Liver (tissue), 9 donors: Measurements from ENCODE around the gene ARIH2. TPM values are rescaled to one million over a fixed set of nuclear protein-coding genes. Genes with fewer than 3 reads are reported as not detected.

Experiments
- DNase-seq: peaks from one replicate; pipeline ENCODE4 v3.0.0-alpha.2; 2017; ENCODE audit warnings: low spot score
- H3K27ac ChIP-seq, 2 donors: one replicate each; pipeline ENCODE4 v1.7.0; 2013; ENCODE audit warnings: inconsistent platforms in 2 of 2, low read length in 2 of 2, control low read depth in 1 of 2, low read depth in 1 of 2, mild to moderate bottlenecking in 1 of 2
- H3K27me3 ChIP-seq, 4 donors: one replicate each; pipeline versions ENCODE4 v1.6.1 to v1.7.0; 2013; ENCODE audit warnings: low read length in 3 of 4, inconsistent platforms in 1 of 4, mild to moderate bottlenecking in 1 of 4, moderate library complexity in 1 of 4; ENCODE audit not compliant: control insufficient read depth in 4 of 4, insufficient read depth in 4 of 4
- H3K36me3 ChIP-seq, 4 donors: one replicate each; pipeline versions ENCODE4 v1.6.1 to v1.7.0; 2013; ENCODE audit warnings: low read length in 3 of 4, mild to moderate bottlenecking in 3 of 4, low read depth in 1 of 4, moderate library complexity in 1 of 4; ENCODE audit not compliant: control insufficient read depth in 4 of 4, insufficient read depth in 3 of 4
- H3K4me1 ChIP-seq, 4 donors: one replicate each; pipeline versions ENCODE4 v1.6.1 to v1.7.0; 2013; ENCODE audit warnings: low read length in 3 of 4, mild to moderate bottlenecking in 3 of 4, moderate library complexity in 1 of 4; ENCODE audit not compliant: control insufficient read depth in 4 of 4, insufficient read depth in 4 of 4
- H3K4me3 ChIP-seq, 3 donors: one replicate each; pipeline versions ENCODE4 v1.6.1 to v1.7.0; 2013; ENCODE audit warnings: low read length in 3 of 3, control low read depth in 1 of 3, low read depth in 1 of 3, mild to moderate bottlenecking in 1 of 3
- H3K9ac ChIP-seq, 2 donors: one replicate each; pipeline ENCODE4 v1.7.0; 2013; ENCODE audit warnings: low read length in 2 of 2, mild to moderate bottlenecking in 2 of 2, moderate library complexity in 2 of 2, control low read depth in 1 of 2, low read depth in 1 of 2
- H3K9me3 ChIP-seq, 4 donors: one replicate each; pipeline versions ENCODE4 v1.6.1 to v1.7.0; 2013; ENCODE audit warnings: low read length in 3 of 4; ENCODE audit not compliant: control insufficient read depth in 4 of 4
- EGR1 ChIP-seq, 2 donors: IDR thresholded peaks; 2 replicates each; pipeline ENCODE4 v1.6.1; 2016 to 2018; ENCODE audit warnings: antibody characterized with exemption in 2 of 2, low read depth in 2 of 2
- FOXA1 ChIP-seq: IDR thresholded peaks from 2 replicates; pipeline ENCODE4 v1.6.1; 2016; ENCODE audit warnings: antibody characterized with exemption
- FOXA2 ChIP-seq: IDR thresholded peaks from 2 replicates; pipeline ENCODE4 v1.6.1; 2016; ENCODE audit warnings: antibody characterized with exemption
- GABPA ChIP-seq, 2 donors: IDR thresholded peaks in 1 of 2; conservative IDR thresholded peaks in 1 of 2; 2 replicates each; pipeline ENCODE4 v1.6.1; 2016; ENCODE audit warnings: antibody characterized with exemption in 2 of 2, mild to moderate bottlenecking in 1 of 2, moderate library complexity in 1 of 2
- HNF4A ChIP-seq, 2 donors: conservative IDR thresholded peaks; 2 replicates each; pipeline ENCODE4 v1.6.1; 2016; ENCODE audit warnings: antibody characterized with exemption in 2 of 2, mild to moderate bottlenecking in 2 of 2
- HNF4G ChIP-seq: IDR thresholded peaks from 2 replicates; pipeline ENCODE4 v1.6.1; 2016; ENCODE audit warnings: antibody characterized with exemption
- JUND ChIP-seq, 2 donors: IDR thresholded peaks; 2 replicates each; pipeline ENCODE4 v1.6.1; 2016; ENCODE audit warnings: antibody characterized with exemption in 2 of 2
- NR2F2 ChIP-seq: IDR thresholded peaks from 2 replicates; pipeline ENCODE4 v1.6.1; 2016; ENCODE audit warnings: antibody characterized with exemption
- RAD21 ChIP-seq, 2 donors: IDR thresholded peaks; 2 replicates each; pipeline ENCODE4 v1.6.1; 2016; ENCODE audit warnings: antibody characterized with exemption in 2 of 2, mild to moderate bottlenecking in 2 of 2
- SP1 ChIP-seq: IDR thresholded peaks from 2 replicates; pipeline ENCODE4 v1.6.1; 2018; ENCODE audit warnings: antibody characterized with exemption, mild to moderate bottlenecking
- TAF1 ChIP-seq: conservative IDR thresholded peaks from 2 replicates; pipeline ENCODE4 v1.6.1; 2016; ENCODE audit warnings: antibody characterized with exemption, mild to moderate bottlenecking
- YY1 ChIP-seq: IDR thresholded peaks from 2 replicates; pipeline ENCODE4 v1.6.1; 2016; ENCODE audit warnings: antibody characterized with exemption, mild to moderate bottlenecking
- WGBS: extraction: QIAGEN DNeasy Blood & Tissue Kit; methylation state at CpG from one replicate; pipeline ENCODE4 v1.1.7; 2013; 5-methylcytosine and 5-hydroxymethylcytosine counted together
- polyA plus RNA-seq, 2 donors: library from polyadenylated mRNA; stranded (reverse) in 1 of 2; unstranded in 1 of 2; fragments of 200-250 nt in 1 of 2; fragments of >200 nt in 1 of 2; fragmentation: Nextera tagmentation in 1 of 2; extraction: Ambion mirVana in 1 of 2; gene quantifications; one replicate each; pipeline versions ENCODE4 v1.2.1 to v1.2.3, GENCODE V29; 2013 to 2015
- total RNA-seq, 2 donors: library from RNA; depleted of rRNA; stranded (reverse); fragments of >200 nt; gene quantifications; one replicate each; pipeline ENCODE4 v1.2.3, GENCODE V29; 2014
- TF ChIP-seq, protein P1 (sequence below): IDR thresholded peaks from 2 replicates; pipeline ENCODE4 v1.6.1; 2016; ENCODE audit warnings: antibody characterized with exemption
- TF ChIP-seq, protein P2 (sequence below): IDR thresholded peaks from 2 replicates; pipeline ENCODE4 v1.6.1; 2016; ENCODE audit warnings: antibody characterized with exemption
- TF ChIP-seq, protein P3 (sequence below): IDR thresholded peaks from 2 replicates; pipeline ENCODE4 v1.6.1; 2016; ENCODE audit warnings: antibody characterized with exemption
- TF ChIP-seq, protein P4 (sequence below): fragments of 150-350 bp; IDR thresholded peaks from 2 replicates; pipeline ENCODE4 v1.5.1; 2017; ENCODE audit warnings: improper control_type of control experiment, low read depth, low read length; ENCODE audit not compliant: missing input control
- TF ChIP-seq, protein P5 (sequence below): IDR thresholded peaks from 2 replicates; pipeline ENCODE4 v1.6.1; 2016; ENCODE audit warnings: antibody characterized with exemption, mild to moderate bottlenecking
- donor health status: healthy.
- donor health status: healthy.
- donor health status: healthy.
- donor health status: healthy.
- donor health status: healthy.

The ARIH2 gene
- total and polyA plus RNA-seq, 4 donors: 24.8 to 63.5 (median 31.0) TPM

DNA sequence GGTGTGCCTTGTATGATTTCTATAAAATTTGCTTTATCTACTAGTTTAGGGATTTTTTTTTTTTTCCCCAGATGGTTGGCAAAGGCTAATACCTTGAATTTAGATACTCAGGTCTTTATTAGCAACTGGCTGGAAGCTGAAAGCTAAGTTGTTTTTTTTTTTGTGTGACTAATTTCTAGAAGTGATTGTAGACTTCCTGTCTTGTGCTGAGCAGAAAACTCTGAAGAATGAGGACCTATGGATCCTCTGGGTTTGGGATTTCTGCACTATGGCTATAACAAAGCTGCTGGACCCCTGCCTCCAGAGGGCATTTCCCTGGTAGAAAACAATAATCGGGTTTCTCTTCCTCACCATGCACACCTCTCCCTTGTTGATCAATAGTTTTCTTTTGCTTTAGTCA, 10.0 kb downstream of the ARIH2 start:
- no peak for TF ChIP-seq EGR1 (IDR thresholded peaks at IDR 0.05; ENCODE audit: low read depth in 2 of 2)
- TF ChIP-seq TAF1: no peak
- TF ChIP-seq, protein P1, sequence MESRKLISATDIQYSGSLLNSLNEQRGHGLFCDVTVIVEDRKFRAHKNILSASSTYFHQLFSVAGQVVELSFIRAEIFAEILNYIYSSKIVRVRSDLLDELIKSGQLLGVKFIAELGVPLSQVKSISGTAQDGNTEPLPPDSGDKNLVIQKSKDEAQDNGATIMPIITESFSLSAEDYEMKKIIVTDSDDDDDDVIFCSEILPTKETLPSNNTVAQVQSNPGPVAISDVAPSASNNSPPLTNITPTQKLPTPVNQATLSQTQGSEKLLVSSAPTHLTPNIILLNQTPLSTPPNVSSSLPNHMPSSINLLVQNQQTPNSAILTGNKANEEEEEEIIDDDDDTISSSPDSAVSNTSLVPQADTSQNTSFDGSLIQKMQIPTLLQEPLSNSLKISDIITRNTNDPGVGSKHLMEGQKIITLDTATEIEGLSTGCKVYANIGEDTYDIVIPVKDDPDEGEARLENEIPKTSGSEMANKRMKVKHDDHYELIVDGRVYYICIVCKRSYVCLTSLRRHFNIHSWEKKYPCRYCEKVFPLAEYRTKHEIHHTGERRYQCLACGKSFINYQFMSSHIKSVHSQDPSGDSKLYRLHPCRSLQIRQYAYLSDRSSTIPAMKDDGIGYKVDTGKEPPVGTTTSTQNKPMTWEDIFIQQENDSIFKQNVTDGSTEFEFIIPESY: no peak
- TF ChIP-seq, protein P2, sequence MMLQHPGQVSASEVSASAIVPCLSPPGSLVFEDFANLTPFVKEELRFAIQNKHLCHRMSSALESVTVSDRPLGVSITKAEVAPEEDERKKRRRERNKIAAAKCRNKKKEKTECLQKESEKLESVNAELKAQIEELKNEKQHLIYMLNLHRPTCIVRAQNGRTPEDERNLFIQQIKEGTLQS: no peak
- TF ChIP-seq, protein P3, sequence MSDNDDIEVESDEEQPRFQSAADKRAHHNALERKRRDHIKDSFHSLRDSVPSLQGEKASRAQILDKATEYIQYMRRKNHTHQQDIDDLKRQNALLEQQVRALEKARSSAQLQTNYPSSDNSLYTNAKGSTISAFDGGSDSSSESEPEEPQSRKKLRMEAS: no peak
- no peak for TF ChIP-seq NR2F2
- TF ChIP-seq, protein P4, sequence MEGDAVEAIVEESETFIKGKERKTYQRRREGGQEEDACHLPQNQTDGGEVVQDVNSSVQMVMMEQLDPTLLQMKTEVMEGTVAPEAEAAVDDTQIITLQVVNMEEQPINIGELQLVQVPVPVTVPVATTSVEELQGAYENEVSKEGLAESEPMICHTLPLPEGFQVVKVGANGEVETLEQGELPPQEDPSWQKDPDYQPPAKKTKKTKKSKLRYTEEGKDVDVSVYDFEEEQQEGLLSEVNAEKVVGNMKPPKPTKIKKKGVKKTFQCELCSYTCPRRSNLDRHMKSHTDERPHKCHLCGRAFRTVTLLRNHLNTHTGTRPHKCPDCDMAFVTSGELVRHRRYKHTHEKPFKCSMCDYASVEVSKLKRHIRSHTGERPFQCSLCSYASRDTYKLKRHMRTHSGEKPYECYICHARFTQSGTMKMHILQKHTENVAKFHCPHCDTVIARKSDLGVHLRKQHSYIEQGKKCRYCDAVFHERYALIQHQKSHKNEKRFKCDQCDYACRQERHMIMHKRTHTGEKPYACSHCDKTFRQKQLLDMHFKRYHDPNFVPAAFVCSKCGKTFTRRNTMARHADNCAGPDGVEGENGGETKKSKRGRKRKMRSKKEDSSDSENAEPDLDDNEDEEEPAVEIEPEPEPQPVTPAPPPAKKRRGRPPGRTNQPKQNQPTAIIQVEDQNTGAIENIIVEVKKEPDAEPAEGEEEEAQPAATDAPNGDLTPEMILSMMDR: no peak
- TF ChIP-seq GABPA (IDR thresholded peaks at IDR 0.05 in 1 of 2, conservative IDR thresholded peaks at IDR 0.05 in 1 of 2): no peak
- no peak for TF ChIP-seq JUND (IDR thresholded peaks at IDR 0.05)
- TF ChIP-seq HNF4A (conservative IDR thresholded peaks at IDR 0.05): no peak
- TF ChIP-seq FOXA1: no peak
- TF ChIP-seq, protein P5, sequence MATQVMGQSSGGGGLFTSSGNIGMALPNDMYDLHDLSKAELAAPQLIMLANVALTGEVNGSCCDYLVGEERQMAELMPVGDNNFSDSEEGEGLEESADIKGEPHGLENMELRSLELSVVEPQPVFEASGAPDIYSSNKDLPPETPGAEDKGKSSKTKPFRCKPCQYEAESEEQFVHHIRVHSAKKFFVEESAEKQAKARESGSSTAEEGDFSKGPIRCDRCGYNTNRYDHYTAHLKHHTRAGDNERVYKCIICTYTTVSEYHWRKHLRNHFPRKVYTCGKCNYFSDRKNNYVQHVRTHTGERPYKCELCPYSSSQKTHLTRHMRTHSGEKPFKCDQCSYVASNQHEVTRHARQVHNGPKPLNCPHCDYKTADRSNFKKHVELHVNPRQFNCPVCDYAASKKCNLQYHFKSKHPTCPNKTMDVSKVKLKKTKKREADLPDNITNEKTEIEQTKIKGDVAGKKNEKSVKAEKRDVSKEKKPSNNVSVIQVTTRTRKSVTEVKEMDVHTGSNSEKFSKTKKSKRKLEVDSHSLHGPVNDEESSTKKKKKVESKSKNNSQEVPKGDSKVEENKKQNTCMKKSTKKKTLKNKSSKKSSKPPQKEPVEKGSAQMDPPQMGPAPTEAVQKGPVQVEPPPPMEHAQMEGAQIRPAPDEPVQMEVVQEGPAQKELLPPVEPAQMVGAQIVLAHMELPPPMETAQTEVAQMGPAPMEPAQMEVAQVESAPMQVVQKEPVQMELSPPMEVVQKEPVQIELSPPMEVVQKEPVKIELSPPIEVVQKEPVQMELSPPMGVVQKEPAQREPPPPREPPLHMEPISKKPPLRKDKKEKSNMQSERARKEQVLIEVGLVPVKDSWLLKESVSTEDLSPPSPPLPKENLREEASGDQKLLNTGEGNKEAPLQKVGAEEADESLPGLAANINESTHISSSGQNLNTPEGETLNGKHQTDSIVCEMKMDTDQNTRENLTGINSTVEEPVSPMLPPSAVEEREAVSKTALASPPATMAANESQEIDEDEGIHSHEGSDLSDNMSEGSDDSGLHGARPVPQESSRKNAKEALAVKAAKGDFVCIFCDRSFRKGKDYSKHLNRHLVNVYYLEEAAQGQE: no peak
- TF ChIP-seq FOXA2: no peak
- 74% methylated on average over 1 of the region's 1 CpG for WGBS
- peaks cover 5 to 30% (median 24%) of the 10 kb centered on the region in 4 donors for H3K4me1 ChIP-seq
- no peak for DNase-seq
- H3K4me3 ChIP-seq: no peak overlapping the region
- no peaks in the 10 kb centered on the region for H3K9me3 ChIP-seq
- H3K36me3 ChIP-seq: peaks cover 0 to 17% (median 10%) of the 10 kb centered on the region in 4 donors
- no peak overlapping the region for H3K27ac ChIP-seq
- no peaks in the 10 kb centered on the region for H3K27me3 ChIP-seq
- H3K9ac ChIP-seq: no peak overlapping the region

DNA sequence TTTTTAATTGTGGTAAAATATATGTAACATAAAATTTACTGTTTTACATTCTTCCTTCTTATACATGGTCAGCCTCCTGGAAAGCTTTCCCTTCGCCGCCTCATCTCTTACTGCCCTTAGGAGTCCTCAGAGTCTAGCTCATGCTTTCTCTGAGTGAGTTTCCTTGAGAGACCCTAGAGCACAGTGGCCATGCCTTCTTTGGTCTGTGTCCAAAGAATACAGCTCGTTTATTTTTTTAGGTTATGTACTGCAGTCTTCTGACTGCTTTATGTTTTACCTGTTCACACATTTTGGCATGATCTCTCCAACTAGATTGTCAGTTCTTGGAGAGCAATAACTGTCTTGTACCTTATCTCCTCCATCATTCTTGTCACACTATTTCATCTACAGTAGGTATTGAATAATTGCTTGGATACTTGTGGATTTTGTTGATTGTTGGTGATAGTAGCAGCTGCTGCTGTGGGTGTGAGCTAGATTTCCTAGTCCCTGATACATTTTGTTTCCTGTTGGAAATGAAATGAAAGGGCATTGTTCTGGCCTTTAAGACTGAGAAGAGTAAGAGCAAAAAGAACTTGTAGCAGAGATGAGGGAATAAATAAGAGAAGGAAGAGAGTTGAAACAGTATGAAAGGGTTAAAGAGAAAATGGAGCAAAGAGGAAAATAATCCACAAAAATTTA, 10.9 kb downstream of the ARIH2 start:
- Histone ChIP-seq H3K9ac (no peak overlapping the region), H3K27me3 (no peaks in the 10 kb centered on the region), H3K27ac (no peak overlapping the region), H3K4me3 (no peak overlapping the region), H3K4me1 (peaks cover 5 to 30% (median 24%) of the 10 kb centered on the region in 4 donors), H3K9me3 (no peaks in the 10 kb centered on the region), H3K36me3 (peaks cover 0 to 12% (median 4%) of the 10 kb centered on the region in 4 donors)
- DNase-seq: no peak
- WGBS: 73% methylated on average over 3 of the region's 3 CpGs
- TF ChIP-seq, protein P4: no peak
- TF ChIP-seq SP1 (no peak), YY1 (no peak), NR2F2 (no peak), JUND (IDR thresholded peaks at IDR 0.05) (no peak), FOXA2 (no peak), GABPA (IDR thresholded peaks at IDR 0.05 in 1 of 2, conservative IDR thresholded peaks at IDR 0.05 in 1 of 2) (no peak), HNF4G (no peak), FOXA1 (no peak), RAD21 (IDR thresholded peaks at IDR 0.05) (no peak)
- TF ChIP-seq, protein P5: no peak
- TF ChIP-seq, protein P3: no peak
